Brain microvascular endothelial cell (primary cell): ENCODE data around the gene LRRC7.

Experiments used
- DNase-seq: peaks from one replicate; pipeline ENCODE4 v3.0.0-alpha.2; 2020
- H3K27ac ChIP-seq: fragments of 250-450 bp; sonication (Bioruptor Pico); 2 replicates; pipeline ENCODE4 v1.5.1; 2020; ENCODE audit warnings: mild to moderate bottlenecking, moderate library complexity
- H3K27me3 ChIP-seq: fragments of 250-450 bp; sonication (Bioruptor Pico); replicated peaks from 2 replicates; pipeline ENCODE4 v1.5.1; 2020; ENCODE audit warnings: mild to moderate bottlenecking
- H3K36me3 ChIP-seq: fragments of 250-450 bp; sonication (Bioruptor Pico); replicated peaks from 2 replicates; pipeline ENCODE4 v1.5.1; 2020; ENCODE audit warnings: mild to moderate bottlenecking
- H3K4me3 ChIP-seq: 2 replicates; pipeline ENCODE4 v1.5.1; 2011; ENCODE audit warnings: low read depth, mild to moderate bottlenecking, control low read depth, low read length, moderate library complexity
- CTCF ChIP-seq: IDR thresholded peaks from 2 replicates; pipeline ENCODE4 v1.5.1; 2011; ENCODE audit warnings: low read depth, mild to moderate bottlenecking, moderate library complexity, low read length, control low read depth, inconsistent platforms; ENCODE audit errors: missing control alignments
- in situ Hi-C: cut with HindIII; loops from 2 replicates; pipeline ENCODE4 v1.10.0; 2017; ENCODE audit warnings: low sequenced_read_pairs, low pct_ligation_motif_present

Gene LRRC7

GRCh38 chr1:70142075-70142474, 574.4 kb downstream of the LRRC7 start:
- in situ Hi-C loops: no loop called here
- Histone ChIP-seq H3K4me3 (no peak overlapping the region), H3K27me3 (no peaks in the 10 kb centered on the region), H3K27ac (no peak overlapping the region), H3K36me3 (no peaks in the 10 kb centered on the region)
- peak; percentile 12 for TF ChIP-seq CTCF
- DNase-seq: no peak

- Histone ChIP-seq H3K4me3 (no peak overlapping the region), H3K36me3 (no peaks in the 10 kb centered on the region), H3K27ac (no peak overlapping the region), H3K27me3 (no peaks in the 10 kb centered on the region)
- TF ChIP-seq CTCF: peak; percentile 43
- peak; percentile 24 for DNase-seq
- in situ Hi-C loops: no loop called here
Observed at GRCh38 chr1:70143048-70143659, 575.4 kb downstream of the LRRC7 start.

GRCh38 chr1:70146488-70146887, 578.8 kb downstream of the LRRC7 start:
- peak; percentile 11 for DNase-seq
- Histone ChIP-seq H3K36me3 (no peaks in the 10 kb centered on the region), H3K27ac (no peak overlapping the region), H3K27me3 (no peaks in the 10 kb centered on the region), H3K4me3 (no peak overlapping the region)
- in situ Hi-C loops: no loop called here
- TF ChIP-seq CTCF: no peak

- Histone ChIP-seq H3K27me3 (no peaks in the 10 kb centered on the region), H3K36me3 (no peaks in the 10 kb centered on the region), H3K4me3 (no peak overlapping the region), H3K27ac (no peak overlapping the region)
- in situ Hi-C loops: no loop called here
- TF ChIP-seq CTCF: no peak
- no peak for DNase-seq
Observed at GRCh38 chr1:70150444-70150843, 582.7 kb downstream of the LRRC7 start.

GRCh38 chr1:70153739-70154138, 586.0 kb downstream of the LRRC7 start:
- Histone ChIP-seq H3K4me3 (no peak overlapping the region), H3K27ac (no peak overlapping the region), H3K27me3 (no peaks in the 10 kb centered on the region), H3K36me3 (no peaks in the 10 kb centered on the region)
- TF ChIP-seq CTCF: no peak
- in situ Hi-C loops: no loop called here
- DNase-seq: no peak

- in situ Hi-C loops: no loop called here
- TF ChIP-seq CTCF: no peak
- Histone ChIP-seq H3K27ac (no peak overlapping the region), H3K27me3 (no peaks in the 10 kb centered on the region), H3K4me3 (no peak overlapping the region), H3K36me3 (no peaks in the 10 kb centered on the region)
- peak; percentile 58 for DNase-seq
Observed at GRCh38 chr1:70156529-70157120, 588.9 kb downstream of the LRRC7 start.
